Calu3 (cell line): ENCODE results near the gene RBM8A. TPM values are rescaled to one million over a fixed set of nuclear protein-coding genes. Genes with fewer than 3 reads are reported as not detected.
A peak's percentile ranks its signal among the peaks of the same experiment; 100 is the strongest.

Experiments
- BruUV-seq: library from RNA; stranded (reverse); fragments of 400-500 nt; replicated peaks from 2 replicates; lab custom pipeline; 2021; lab: Mats Ljungman, UMichigan
- CTCF ChIA-PET: fragments of 300-600 bp; sonication (Branson Sonifier 250); formaldehyde crosslinking; loops from one replicate; lab custom pipeline; 2022; ENCODE audit warnings: antibody characterized with exemption; lab: Charles Lee
- DNase-seq: peaks from one replicate; pipeline ENCODE4 v3.0.0; 2022
- H3K27ac Mint-ChIP-seq: one replicate; pipeline ENCODE4 v1.8.0; 2022; ENCODE audit warnings: mixed read lengths; ENCODE audit not compliant: unreplicated experiment
- H3K27me3 Mint-ChIP-seq: one replicate; pipeline ENCODE4 v1.8.0; 2022; ENCODE audit warnings: mixed read lengths; ENCODE audit not compliant: unreplicated experiment
- H3K36me3 Mint-ChIP-seq: one replicate; pipeline ENCODE4 v1.8.0; 2022; ENCODE audit warnings: mild to moderate bottlenecking, moderate library complexity, mixed read lengths; ENCODE audit not compliant: insufficient read depth, unreplicated experiment
- H3K4me1 Mint-ChIP-seq: one replicate; pipeline ENCODE4 v1.8.0; 2022; ENCODE audit warnings: mild to moderate bottlenecking, low read depth, mixed read lengths; ENCODE audit not compliant: unreplicated experiment
- H3K4me3 Mint-ChIP-seq: one replicate; pipeline ENCODE4 v1.8.0; 2022; ENCODE audit warnings: mild to moderate bottlenecking, low read depth, moderate library complexity, mixed read lengths; ENCODE audit not compliant: unreplicated experiment
- H3K9me3 Mint-ChIP-seq: one replicate; pipeline ENCODE4 v1.8.0; 2022; ENCODE audit warnings: low read depth, mixed read lengths; ENCODE audit not compliant: unreplicated experiment
- CTCF ChIP-seq: fragments of 200-600 bp; IDR thresholded peaks from one replicate; pipeline ENCODE4 v1.8.0; 2022; ENCODE audit warnings: antibody characterized with exemption; ENCODE audit not compliant: unreplicated experiment
- intact Hi-C: fragments of 100-400 bp; cut with micrococcal nuclease; formaldehyde crosslinking; loops from one replicate; pipeline ENCODE4 v1.10.0; 2022; ENCODE audit not compliant: unreplicated experiment
- total RNA-seq: library from RNA; stranded (reverse); gene quantifications from 2 replicates; pipeline ENCODE4 v1.2.3, GENCODE V29; 2022

The RBM8A gene
- total RNA-seq, 1 experiment from 2014 or later = 177 TPM

- Mint-ChIP-seq H3K9me3 (no peaks in the 10 kb centered on the region), H3K27ac (peak overlapping the region; percentile 78), H3K36me3 (peaks cover 39% of the 10 kb centered on the region), H3K4me3 (peak overlapping the region; percentile 74), H3K27me3 (no peaks in the 10 kb centered on the region), H3K4me1 (peaks cover 15% of the 10 kb centered on the region)
- intact Hi-C loops = no loop called here
- TSS peak; percentile 37 for BruUV-seq
- DNase-seq = peak; percentile 70
- TF ChIP-seq CTCF = no peak
- CTCF ChIA-PET = interaction anchor here (0.5 to 2.0 kb wide), 9 partner anchors 8 to 117 kb away, joined by 3 to 18 read pairs (median 3); partner anchors contain the start of genes ANKRD34A, NUDT17, PIAS3 and POLR3GL
Observed at GRCh38 chr1:145918992-145919939, 8.0 kb downstream of the RBM8A start.

GRCh38 chr1:145918144-145918991, 8.9 kb downstream of the RBM8A start, which contains the start of gene PEX11B:
TSS of gene PEX11B (minus strand) at chr1:145918717. CDS start at chr1:145918688, 29 bp downstream.
- Mint-ChIP-seq H3K4me3 (peak within 1 kb of the TSS; percentile 74), H3K27me3 (no peaks in the 10 kb centered on the region), H3K9me3 (no peaks in the 10 kb centered on the region), H3K27ac (peak within 1 kb of the TSS; percentile 78), H3K4me1 (peaks cover 15% of the 10 kb centered on the region), H3K36me3 (peaks cover 39% of the 10 kb centered on the region)
- BruUV-seq = no TSS peak
- DNase-seq = peak; percentile 90
- TF ChIP-seq CTCF = no peak
- intact Hi-C loops = no loop called here
- CTCF ChIA-PET = interaction anchor here (0.5 to 2.0 kb wide), 6 partner anchors 9 to 73 kb away, joined by 3 to 18 read pairs (median 6); partner anchors contain the start of genes NUDT17, PIAS3 and RBM8A

GRCh38 chr1:145917595-145917994, 9.7 kb downstream of the RBM8A start:
- DNase-seq = no peak
- H3K36me3 Mint-ChIP-seq = peaks cover 33% of the 10 kb centered on the region
- CTCF ChIA-PET = no interaction called here
- peak overlapping the region; percentile 78 for H3K27ac Mint-ChIP-seq
- no TSS peak for BruUV-seq
- no peak for TF ChIP-seq CTCF
- H3K9me3 Mint-ChIP-seq = no peaks in the 10 kb centered on the region
- H3K27me3 Mint-ChIP-seq = no peaks in the 10 kb centered on the region
- H3K4me3 Mint-ChIP-seq = peak overlapping the region; percentile 74
- peaks cover 15% of the 10 kb centered on the region for H3K4me1 Mint-ChIP-seq
- intact Hi-C loops = no loop called here

- no peak for TF ChIP-seq CTCF
- Mint-ChIP-seq H3K4me3 (peak overlapping the region; percentile 74), H3K27ac (no peak overlapping the region), H3K27me3 (no peaks in the 10 kb centered on the region), H3K9me3 (no peaks in the 10 kb centered on the region), H3K36me3 (peaks cover 33% of the 10 kb centered on the region), H3K4me1 (peaks cover 15% of the 10 kb centered on the region)
- no TSS peak for BruUV-seq
- CTCF ChIA-PET = interaction anchor here (0.9 to 1.1 kb wide), 2 partner anchors 11 to 19 kb away, joined by 3 read pairs; partner anchors contain the start of gene RBM8A
- intact Hi-C loops = no loop called here
- no peak for DNase-seq
Observed at GRCh38 chr1:145916745-145917144, 10.5 kb downstream of the RBM8A start.
